ENCODE results near the gene LNP1. TPM values are rescaled to one million over a fixed set of nuclear protein-coding genes. Genes with fewer than 3 reads are reported as not detected.
A peak's percentile ranks its signal among the peaks of the same experiment; 100 is the strongest.
"Not testable (repeated sequence)": the region's sequence is repeated elsewhere in the genome, so short reads cannot be mapped to it uniquely, and the experiment has no call there.

LNP1 gene
- total RNA-seq, 1 donor, result 1.6 TPM

DNA sequence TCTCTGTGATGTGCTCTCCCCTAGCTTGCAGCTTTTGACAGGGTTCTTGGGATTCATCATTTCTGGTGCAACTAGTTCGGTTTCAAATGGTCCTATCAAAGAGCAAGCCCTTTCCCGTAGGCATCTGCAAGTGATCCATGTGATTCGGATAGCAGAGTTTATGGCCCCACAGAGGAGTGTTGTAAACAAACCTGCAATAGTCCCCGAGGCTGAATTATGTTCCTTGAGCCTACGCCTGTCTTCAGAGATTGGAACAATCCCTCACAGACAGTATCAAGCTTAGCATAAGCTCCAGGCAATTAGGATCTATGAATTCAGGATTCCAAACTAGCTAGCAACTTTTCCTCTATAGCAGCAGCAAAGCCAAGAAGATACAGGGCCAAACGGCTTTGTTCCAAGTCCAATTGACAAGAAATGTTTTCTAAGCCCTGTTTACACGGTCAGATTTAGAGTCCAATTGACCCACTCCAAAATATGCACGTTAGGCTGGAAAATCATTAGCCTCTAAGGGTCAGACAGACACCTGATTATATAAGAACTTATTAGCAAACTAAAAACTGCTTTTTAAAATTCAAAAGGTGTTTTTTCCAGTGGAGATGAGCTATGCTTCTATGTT is 24.8 kb downstream of the LNP1 start:
- no peak for DNase-seq (ENCODE audit: low read depth in 2 of 3, low spot score in 2 of 3)

DNA sequence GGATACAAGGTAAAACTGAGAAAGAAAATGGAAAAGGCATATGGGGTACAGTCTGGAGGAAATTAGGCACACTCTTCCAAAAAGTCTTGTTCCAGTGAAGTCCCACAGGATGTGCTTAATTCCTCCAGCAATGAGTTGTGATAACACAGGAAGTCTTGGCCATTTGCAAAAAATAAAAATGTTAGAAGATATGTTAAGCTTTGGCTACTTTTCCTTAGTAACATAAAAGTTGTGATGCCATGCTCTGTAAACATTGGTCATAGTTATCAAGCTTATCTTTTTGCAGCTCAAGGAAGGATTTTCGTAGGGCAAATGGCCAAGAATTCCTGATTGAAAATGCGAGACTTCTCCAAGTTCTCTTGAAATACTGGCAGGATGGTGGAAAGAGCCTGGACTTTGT is 26.4 kb downstream of the LNP1 start:
- DNase-seq (ENCODE audit: low read depth in 2 of 3, low spot score in 2 of 3), result no peak

DNA sequence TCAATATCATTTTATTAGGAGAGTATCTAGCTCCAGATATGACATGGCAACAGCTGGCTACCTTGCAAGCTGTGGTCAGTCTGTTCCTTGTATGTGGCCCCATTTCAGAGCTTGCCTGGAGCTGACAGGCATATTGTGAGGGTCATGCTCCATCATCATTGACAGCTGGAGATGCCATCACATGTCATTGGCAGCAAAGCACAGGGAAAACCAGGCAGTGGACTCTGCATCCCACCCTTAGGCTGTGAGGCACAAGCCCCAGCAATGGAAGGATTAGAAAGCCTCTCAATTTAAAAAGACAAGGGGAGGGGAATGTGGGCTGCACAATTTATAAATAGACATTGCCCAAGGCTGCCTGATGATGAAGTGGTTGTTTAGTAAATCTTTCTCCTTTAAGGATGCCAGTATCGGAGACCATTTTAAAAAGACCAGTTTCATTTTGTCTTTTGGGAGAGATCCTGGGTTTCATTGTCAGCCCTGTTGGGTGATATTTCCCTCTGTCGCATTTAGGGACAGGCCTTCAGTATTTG is 27.9 kb downstream of the LNP1 start:
- no peak for DNase-seq (ENCODE audit: low read depth in 2 of 3, low spot score in 2 of 3)

DNA sequence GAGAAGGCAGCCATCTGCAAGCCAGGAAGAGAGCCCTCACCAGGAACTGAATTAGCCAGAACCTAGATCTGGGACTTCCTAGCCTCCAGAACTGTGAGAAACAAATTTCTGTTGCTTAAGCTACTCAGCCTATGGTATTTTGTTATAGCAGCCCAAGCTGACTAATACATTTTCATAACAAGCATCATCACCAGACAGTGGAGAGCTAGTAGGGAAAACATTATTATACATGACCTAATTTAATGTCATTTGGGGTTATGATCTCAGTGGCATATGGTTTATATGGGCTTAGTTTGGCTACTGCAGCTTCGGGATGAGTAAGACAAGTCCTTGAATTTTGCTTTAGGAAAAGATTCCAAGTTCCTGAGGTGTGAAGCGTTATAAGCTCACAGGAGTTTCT is 35.6 kb downstream of the LNP1 start:
- DNase-seq (ENCODE audit: low read depth in 2 of 3, low spot score in 2 of 3), result no peak

DNA sequence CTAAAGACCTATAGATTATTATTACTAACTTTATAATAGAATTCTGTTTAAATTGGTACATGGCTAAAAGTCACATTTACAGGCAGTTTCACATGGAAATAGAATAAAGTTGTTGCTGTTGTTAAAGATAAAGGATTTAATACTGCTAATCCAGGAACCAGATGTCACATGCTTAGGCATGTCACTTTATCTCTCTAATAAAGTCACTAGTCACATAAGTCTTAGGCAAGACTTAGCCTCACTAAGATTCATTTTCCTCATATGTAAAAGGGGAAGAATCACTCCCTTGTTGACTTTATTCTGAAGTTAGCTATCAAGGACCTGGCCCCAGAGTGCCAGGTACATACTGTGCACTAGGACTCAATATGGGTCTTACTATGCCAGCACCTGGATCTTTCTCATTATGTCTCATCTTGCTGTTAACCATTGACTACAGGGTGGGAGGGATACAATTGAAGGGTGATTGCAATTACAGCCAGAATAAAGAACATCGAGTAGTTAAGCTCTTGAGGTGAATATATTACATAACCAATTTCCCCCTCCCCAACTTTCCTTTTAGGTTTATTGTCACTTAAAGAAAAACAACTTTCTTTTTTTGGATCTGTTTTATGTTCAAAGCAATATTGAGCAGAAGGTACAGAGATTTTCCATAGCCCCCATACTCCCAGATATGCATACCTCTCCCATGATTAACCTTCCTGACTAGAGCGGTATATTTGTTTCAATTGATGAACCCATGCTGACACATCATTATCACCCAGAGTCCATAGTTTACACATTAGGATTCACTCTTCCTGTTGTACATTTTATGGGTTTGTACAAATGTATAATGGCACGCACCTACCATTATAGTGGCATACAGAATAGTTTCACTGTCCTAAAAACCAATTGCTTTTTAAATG is 36.6 kb downstream of the LNP1 start:
- DNase-seq (ENCODE audit: low read depth in 2 of 3, low spot score in 2 of 3), result peak in 1 of 3 donors; percentile 5

DNA sequence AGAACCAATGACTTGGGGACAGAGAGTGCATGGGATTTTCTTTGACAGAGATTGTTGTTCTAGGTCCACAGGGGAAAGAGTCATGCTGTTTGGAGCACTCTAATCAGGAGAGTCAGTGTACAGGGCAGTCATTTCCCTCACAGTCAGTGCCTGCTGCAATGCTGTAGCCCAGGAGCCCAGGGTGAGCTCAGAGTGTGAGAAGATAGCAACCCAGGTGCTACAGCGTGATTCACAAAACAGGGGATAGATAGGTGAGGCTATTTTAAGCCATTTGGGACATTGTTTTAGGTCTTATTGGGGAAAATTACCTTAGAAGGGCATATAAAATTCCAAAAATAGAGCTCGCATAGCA is 37.3 kb downstream of the LNP1 start:
- no peak for DNase-seq (ENCODE audit: low read depth in 2 of 3, low spot score in 2 of 3)

DNA sequence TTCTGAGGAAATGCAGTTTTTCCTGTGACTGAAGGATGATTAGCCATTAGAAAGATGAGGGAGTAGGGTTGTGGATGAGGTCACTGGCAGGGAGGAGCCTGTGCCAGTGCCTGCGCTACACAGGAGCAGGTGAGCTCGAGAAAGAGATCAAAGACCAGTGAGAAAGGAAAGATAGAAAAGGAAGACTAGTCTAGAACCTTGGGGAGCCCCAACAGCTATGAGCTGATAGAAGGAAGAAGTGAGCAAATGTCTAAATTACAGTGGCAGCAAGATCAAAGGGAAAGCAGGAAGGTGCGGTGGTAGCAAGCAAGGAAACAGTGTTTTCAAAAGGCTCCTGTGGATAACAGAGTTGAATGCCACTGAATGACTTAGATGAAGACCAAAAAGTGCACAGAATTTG is 39.6 kb downstream of the LNP1 start:
- DNase-seq (ENCODE audit: low read depth in 2 of 3, low spot score in 2 of 3), result no peak

DNA sequence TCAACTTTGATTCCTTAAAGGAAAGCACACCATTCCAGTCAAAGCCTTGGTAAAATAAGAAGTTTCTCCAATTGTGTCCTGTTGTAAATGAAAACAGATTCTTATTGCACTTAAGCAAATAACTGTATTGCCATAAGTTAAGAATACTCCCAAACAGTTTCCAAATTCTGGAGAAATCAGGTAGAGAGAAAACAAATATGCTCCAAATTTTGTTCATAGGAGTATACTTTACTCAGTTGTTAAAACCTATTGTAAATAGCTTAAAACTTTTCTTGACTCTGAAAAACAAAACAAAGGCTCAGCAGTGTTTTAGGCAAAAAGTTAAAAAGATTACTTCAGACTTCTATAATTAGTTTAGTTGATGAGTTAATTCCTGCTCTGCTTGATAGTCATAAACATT is 42.4 kb downstream of the LNP1 start:
- DNase-seq (ENCODE audit: low read depth in 2 of 3, low spot score in 2 of 3), result no peak

DNA sequence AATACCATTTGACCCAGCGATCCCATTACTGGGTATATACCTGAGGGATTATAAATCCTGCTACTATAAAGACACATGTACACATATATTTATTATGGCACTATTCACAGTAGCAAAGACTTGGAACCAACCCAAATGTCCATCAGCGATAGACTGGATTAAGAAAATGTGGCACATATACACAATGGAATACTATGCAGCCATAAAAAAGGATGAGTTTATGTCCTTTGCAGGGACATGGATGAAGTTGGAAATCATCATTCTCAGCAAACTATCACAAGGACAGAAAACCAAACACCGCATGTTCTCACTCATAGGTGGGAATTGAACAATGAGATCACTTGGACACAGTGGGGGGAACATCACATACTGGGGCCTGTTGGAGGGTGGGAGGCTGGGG is 45.7 kb downstream of the LNP1 start:
- DNase-seq (ENCODE audit: low read depth in 2 of 3, low spot score in 2 of 3), result not testable (repeated sequence)

DNA sequence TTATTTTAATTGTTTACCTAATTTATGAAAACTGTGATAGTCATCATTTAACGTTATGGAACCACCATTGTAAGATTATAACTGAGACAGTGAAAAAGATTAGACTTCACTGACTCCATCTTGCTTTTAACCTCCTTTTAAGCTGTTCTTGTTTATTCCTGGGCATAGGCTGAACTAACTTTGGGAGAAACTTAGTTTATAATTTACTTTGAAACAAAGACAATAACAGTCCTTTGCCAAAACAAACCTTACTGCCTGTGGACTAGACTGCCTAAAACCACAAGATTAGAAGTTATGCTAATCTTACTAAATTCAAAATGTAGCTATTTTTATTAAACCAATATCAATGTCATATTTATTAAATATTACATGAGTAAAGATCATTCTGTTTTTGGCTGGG is 46.7 kb downstream of the LNP1 start:
- DNase-seq (ENCODE audit: low read depth in 2 of 3, low spot score in 2 of 3), result no peak

DNA sequence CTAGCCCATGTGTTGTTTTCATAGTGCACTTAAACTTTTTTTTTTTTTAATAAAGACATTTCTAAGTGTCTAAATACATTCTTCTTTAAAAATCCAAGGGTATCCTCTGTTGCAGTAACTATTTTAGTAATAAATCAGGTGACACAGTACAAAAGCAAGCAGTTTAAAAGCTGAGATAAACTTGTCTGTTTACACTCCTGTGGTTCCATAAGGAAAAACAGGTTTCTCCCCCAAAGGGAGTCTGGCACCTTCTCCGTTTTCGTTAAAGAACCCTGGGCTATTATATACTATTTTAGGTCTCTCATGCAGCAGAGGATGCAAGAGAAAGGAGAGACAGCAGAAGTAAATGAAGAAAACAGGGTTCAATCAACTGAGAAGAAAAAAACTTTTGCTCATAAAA is 47.9 kb downstream of the LNP1 start:
- DNase-seq (ENCODE audit: low read depth in 2 of 3, low spot score in 2 of 3), result no peak

DNA sequence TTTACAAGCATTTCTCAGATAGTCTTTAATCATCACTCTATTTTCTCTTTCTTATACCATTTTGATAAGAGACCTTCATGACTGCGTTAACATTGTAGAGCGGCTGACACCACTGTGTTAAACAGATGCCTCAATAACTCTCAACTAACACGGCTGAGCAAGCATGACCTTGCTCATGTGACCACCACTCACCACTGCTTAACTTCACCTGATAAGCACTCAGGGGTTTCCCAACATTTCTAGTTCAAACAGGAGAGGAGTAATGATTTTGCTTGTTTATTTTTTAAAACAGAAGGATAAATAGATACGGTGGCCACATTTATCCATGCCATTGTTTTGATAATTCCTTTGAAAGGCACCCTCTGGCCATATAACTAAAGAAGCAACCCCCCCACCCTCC is 53.3 kb downstream of the LNP1 start:
- DNase-seq (ENCODE audit: low read depth in 2 of 3, low spot score in 2 of 3), result no peak

DNA sequence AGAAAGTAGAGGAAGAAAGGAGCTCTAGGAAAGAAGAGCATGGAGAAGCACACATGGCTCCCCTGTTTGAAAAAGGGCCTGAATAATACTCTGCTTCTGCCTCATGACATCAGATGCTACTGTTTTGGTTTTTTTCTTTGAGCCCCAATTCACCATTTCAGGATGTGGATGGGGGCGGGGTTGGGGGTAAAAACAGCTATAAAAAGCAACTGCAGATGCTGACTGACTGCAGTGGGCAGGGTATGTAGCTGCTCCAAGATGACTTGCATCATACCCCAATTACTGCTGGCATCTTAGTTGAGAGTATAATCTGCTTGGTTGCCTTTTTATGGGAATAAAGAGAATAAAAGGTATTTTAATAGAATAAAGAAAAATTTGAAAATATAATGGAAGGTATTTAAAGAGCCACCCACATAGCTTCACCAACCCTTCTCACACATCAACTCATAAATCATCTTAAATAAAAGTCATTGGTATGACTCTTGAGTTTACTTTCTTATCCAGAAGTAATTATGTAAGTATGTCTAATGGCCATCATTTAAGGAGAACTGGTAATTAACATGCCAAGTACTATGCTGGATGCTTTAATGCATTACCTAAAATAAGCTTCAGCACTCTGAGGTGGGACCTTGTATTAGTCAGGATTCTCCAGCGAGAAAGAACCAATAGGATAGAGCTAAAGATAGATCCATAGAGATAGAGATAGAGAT is 54.7 kb downstream of the LNP1 start:
- peak in 1 of 3 donors; percentile 53 for DNase-seq (ENCODE audit: low read depth in 2 of 3, low spot score in 2 of 3)

DNA sequence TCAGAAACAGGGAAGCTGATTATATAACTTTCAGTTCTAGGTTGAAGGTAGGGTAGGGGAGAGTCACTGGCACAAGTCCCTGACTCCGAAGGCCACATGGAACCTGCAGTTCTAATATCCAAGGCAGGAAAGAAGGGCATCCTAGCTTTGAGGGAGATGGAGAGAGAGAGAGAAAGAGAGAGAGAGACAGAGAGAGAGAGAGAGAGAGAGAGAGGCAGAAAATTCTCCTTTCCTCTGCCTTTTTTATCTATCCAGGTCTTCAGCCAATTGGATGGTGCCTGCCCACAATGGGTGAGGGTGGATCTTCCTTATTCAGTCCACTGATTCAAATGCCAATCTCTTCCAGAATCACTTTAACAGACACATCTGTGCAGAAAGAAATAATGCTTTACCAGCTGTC is 55.4 kb downstream of the LNP1 start:
- DNase-seq (ENCODE audit: low read depth in 2 of 3, low spot score in 2 of 3), result no peak

DNA sequence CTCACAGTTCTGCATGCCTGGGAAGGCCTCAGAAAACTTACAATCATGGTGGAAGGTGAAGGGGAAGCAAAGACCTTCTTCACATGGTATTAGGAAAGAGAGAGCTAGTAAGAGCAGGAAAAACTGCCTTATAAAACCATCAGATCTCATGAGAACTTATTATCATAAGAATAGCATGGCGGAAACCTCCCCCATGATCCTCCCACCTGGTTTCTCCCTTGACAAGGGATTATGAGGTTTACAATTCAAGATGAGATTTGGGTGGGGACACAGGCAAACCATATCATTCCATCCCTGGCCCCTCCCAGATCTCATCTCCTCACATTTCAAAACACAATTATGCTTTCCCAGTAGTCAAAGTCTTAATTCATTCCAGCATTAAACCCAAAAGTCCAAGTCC is 56.5 kb downstream of the LNP1 start:
- no peak for DNase-seq (ENCODE audit: low read depth in 2 of 3, low spot score in 2 of 3)

DNA sequence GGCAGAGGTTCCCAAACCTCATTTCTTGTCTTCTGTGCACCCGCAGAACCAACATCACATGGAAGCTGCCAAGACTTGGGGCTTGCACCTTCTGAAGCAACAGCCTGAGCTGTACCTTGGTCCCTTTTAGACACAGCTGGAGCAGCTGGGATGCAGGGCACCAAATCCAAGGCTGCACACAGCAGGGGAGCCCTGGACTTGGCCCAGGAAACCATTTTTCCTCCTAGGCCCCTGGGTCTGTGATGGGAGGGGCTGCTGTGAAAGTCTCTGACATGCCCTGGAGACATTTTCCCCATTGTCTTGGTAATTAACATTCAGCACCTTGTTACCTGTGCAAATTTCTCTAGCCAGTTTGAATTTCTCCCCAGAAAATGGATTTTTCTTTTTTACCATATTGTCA is 57.5 kb downstream of the LNP1 start:
- no peak for DNase-seq (ENCODE audit: low read depth in 2 of 3, low spot score in 2 of 3)

DNA sequence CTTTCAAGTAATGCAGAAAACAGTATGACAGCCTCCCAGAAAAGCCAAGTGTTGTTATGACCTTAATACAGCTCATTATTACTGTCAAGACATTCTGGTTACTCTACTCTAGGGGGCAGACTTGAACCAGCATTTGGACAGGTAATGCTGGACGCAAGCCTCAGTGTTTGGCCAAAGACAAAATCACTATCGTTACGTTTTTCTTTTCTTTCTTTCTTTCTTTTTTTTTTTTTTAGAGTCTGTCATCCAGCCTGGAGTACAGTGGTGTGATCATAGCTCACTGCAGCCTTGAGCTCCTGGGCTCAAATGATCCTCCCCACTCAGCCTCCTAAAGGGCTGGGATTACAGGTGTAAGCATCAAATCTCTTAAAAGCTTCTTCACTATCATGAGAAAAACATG is 61.7 kb downstream of the LNP1 start:
- DNase-seq (ENCODE audit: low read depth in 2 of 3, low spot score in 2 of 3), result peak in 2 of 3 donors; percentile 50 to 76

DNA sequence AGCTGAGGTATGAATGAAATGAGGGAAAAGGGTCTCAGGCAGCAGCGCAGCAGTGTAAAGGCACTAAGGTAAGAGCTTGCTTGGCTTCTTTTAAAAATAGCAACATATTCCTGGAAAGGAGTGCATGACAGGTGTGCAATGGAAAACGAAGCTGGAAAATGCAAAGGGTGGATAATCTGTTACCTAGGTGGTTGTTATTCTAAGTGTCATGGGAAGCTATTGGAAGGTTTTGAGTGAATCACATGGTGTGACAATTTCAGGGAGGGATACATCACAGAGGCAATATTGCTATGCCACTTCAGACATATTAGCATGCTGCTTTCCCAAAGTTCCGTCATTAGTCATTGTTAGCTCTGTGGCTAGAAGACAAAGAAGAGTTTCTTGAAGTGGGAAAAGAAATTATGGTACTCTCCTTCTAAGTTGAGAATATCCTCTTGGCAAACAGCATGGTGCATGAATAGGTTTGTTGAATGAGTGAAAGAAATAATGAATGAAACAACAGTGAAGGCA is 62.4 kb downstream of the LNP1 start:
- no peak for DNase-seq (ENCODE audit: low read depth in 2 of 3, low spot score in 2 of 3)

DNA sequence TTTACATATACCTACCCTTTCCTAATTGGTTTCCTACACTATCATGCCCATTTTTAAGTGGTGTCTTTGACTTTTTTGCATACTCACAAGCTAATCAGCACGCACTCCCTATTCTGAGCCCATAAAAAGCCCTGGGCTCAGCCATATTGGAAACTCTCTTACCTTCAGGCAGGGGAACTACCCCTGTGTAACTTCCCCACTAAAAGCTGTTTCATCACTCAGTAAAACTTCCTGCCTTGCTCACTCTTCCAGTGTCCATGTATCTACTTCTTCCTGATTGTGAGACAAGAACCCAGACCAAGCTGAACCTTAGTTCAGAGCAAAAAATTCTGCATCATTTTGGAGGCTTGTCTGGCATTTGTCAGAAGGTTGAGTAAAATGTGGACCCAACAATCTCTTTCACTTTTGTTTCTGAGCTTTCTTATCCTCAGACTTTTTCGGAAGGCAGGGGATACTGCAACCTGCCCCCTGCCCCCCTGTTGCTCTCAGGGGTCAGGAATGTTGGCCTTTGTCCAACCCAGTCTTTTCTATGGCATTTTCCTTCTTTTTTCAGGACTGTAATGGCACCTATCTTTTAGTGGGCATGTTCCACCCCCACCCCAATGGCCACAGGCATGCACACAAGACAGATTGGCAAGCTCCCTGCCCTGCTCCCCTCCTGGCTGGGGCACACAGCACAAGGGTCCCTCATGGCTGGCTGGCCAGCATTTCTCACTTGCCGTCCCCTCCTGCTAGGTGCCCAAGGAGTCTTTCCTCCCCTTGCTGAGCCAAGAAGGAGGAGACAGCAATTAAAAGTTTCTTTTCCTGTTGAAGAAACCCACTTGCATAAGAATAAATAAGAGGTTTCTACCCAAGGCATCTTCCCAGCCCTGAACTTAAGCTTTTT is 64.8 kb downstream of the LNP1 start:
- DNase-seq (ENCODE audit: low read depth in 2 of 3, low spot score in 2 of 3), result no peak

DNA sequence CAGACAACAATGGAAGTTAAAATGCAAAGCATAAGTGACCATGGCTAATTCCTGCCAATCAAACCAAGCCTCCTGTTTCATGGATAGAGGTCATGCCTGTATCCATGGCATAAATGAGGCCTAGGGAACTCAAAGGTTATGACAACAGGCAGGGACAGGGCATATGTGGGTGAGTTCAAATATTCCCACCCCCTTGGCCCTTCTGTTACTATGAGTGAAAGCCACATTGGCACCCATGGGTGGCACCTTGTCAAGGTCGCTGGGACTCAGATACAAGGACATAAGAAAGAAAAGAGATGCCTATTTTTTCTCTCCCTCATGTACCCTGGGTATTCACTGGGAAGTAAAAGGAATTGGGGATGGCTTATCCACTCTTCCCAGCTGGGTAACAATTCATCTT is 65.8 kb downstream of the LNP1 start:
- no peak for DNase-seq (ENCODE audit: low read depth in 2 of 3, low spot score in 2 of 3)
